Kidney glomerular epithelial cell (primary cell): ENCODE data around the gene GHR.
"Not testable (repeated sequence)": the region's sequence is repeated elsewhere in the genome, so short reads cannot be mapped to it uniquely, and the experiment has no call there.

Source experiments
- DNase-seq: peaks from one replicate; lab custom pipeline; 2025; lab: John Stamatoyannopoulos, UW

The GHR gene

GRCh38 chr5:42718591-42718990 lies 295.4 kb downstream of the GHR start:
- peak; percentile 78 for DNase-seq

DNA sequence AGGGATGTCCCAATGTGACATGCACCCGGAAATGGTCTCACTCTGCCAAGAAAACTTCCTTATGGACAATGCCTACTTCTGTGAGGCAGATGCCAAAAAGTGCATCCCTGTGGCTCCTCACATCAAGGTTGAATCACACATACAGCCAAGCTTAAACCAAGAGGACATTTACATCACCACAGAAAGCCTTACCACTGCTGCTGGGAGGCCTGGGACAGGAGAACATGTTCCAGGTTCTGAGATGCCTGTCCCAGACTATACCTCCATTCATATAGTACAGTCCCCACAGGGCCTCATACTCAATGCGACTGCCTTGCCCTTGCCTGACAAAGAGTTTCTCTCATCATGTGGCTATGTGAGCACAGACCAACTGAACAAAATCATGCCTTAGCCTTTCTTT lies 295.8 kb downstream of the GHR start:
- peak; percentile 23 for DNase-seq

- DNase-seq: no peak
These were observed 297.0 kb downstream of the GHR start for GRCh38 chr5:42720251-42720650.

DNA sequence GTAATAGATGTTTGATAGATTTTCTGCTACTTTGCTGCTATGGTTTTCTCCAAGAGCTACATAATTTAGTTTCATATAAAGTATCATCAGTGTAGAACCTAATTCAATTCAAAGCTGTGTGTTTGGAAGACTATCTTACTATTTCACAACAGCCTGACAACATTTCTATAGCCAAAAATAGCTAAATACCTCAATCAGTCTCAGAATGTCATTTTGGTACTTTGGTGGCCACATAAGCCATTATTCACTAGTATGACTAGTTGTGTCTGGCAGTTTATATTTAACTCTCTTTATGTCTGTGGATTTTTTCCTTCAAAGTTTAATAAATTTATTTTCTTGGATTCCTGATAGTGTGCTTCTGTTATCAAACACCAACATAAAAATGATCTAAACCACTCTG lies 298.2 kb downstream of the GHR start:
- DNase-seq: no peak

DNA sequence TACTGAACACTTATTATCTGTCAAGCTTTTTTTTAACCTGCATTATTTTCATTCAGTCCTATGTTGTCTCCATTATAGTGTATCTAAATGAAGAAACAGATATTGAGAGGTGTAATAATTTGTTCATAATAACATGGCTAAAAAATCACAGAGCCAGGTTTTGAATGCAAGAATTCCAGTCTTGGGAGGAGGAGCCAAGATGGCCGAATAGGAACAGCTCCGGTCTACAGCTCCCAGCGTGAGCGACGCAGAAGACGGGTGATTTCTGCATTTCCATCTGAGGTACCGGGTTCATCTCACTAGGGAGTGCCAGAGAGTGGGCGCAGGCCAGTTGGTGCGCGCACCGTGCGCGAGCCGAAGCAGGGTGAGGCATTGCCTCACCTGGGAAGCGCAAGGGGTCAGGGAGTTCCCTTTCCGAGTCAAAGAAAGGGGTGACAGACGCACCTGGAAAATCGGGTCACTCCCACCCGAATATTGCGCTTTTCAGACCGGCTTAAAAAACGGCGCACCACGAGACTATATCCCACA lies 311.4 kb downstream of the GHR start:
- DNase-seq: not testable (repeated sequence)

DNA sequence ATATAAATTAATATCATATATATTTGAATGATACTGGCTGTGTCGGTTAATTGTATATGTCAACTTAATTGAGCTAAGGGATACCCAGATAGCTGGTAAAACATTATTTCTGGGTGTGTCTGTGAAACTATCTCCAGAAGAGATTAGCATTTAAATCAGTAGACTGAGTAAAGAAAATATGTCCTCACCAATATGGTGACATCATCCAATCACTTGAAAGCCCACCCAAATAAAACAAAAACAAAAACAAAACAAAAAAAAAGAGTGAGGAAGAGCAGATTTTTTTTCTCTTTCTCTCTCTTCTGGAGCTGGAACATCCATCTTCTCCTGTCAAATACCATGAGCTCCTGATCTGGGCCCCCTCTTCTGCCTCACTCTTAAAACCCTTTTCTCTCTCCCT lies 317.7 kb downstream of the GHR start:
- DNase-seq: no peak

DNA sequence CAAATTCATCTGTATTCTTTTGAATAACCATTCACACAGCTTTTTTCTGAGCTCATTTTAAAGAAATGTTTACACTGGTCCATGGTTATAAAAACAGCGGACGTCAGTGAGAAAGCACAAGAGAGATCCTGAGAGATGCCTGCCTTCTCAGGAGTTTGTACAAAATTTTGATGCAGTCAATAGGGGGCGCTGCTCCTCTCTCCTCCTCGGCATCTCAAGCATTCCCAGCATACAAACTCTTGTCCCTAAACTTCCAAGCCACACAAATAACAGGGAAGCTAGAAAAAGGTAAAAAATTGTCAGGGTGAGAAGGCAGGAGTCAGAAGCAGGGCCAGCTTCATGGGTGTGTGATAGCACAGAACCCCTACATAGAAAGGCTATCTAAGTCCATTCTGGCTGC lies 322.2 kb downstream of the GHR start:
- no peak for DNase-seq

DNA sequence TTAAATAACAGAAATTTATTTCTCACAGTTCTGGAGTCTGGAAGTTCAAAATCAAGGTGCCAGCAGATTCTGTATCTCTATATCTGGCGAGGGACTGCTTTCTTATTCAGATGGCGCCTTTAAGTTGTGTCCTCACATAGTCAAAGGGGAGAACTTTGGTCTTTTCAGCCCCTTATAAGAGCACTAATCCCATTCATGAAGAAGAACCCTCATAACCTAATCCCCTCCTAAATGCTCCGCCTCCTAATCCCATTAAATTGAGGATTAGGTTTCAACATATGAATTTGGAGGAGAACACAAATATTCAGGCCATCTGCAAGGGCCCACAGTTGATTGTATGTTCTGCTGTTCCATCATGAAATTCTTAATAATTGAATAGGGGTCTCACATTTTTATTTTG lies 322.6 kb downstream of the GHR start:
- DNase-seq: no peak

DNA sequence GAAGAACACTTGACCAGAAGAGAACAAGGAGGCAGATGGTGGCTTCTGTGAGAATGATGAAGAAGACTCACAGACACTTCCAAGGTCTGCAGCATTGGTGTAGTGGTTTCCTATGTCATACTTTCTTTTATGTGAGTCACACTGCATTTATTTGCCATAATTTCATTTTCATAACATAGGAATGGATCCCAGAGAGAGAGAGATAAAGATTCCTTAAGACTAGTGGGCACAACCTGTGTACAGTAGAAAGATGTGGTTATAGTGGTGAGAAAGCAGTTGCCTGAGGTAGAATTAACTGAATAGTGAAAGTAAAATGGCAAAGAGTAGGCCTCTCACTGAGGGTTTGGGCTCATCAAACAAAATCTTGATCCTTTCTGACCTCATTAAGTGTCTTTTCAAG lies 325.8 kb downstream of the GHR start:
- no peak for DNase-seq

DNA sequence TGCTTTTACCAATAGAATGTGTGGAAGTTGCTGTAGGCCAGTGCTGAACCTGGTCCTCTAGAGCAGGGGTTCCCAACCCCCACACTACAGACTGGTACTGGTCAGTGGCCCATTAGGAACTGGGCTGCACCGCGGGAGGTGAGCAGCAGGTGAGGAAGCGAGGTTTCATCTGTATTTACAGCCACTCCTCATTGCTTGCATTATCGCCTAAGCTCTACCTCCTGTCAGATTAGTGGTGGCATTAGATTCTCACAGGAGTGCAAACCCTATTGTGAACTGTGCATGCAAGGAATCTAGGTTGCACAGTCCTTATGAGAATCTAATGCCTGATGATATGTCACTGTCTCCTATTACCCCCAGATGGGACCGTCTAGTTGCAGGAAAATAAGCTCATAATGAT lies 327.3 kb downstream of the GHR start:
- DNase-seq: no peak

GRCh38 chr5:42751044-42751443 lies 327.8 kb downstream of the GHR start:
- DNase-seq: no peak

- DNase-seq: no peak
These were observed 329.9 kb downstream of the GHR start for GRCh38 chr5:42753099-42753498.

DNA sequence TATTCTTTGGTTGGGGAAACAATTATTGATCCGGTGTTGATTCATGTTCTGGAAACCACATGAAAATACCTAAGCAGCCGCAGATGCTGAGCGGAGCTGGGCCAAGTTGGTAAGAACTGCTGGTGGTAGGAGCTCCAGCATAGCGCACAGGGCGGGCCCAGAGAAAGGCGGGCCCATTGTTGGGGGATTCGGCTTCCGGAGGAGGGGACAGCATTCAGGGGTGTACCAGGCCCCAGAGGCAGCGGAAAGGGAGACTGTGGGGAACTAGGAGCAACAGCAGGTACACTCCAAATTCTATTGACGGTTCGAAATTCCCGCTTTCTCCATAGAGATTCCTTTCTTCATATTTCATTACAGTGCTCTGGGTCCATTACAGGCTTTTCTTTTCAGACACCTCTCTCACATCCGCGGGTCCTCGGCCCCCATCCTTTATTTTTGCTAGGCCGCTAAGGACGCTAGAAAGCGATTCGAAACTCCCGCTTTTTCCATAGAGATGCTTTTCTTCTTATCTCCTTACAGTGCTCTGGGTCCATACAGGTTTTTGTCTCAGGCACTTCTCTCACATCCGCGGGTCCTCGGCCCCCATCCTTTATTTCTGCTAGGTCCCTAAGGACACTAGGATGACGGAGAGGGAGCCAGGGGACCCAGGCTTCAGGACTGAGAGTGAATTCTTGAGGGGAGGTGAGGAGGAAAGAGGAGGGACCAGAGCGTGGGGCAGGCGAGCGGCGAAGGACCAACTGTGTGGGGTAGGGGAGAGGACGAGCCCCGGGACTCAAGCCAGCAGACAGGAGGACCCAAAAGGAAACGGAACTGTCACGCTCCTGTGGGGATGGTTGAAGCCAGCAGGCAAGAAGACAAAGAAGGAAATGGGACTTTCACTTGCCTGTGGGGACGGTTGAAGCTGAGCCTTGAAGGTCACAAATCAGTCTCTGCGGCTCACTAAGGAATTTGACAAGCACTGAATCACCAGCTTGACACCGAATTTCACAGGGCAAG lies 333.7 kb downstream of the GHR start, which contains the start of gene CCDC152:
TSS of gene CCDC152 (plus strand) at position 213 of the 996 bp plus-strand sequence. CDS start 2,304 bp downstream, outside the sequence.
- peak; percentile 4 for DNase-seq

- DNase-seq: no peak
These were observed 336.2 kb downstream of the GHR start for GRCh38 chr5:42759456-42759855.

GRCh38 chr5:42760426-42760825 lies 337.2 kb downstream of the GHR start:
- no peak for DNase-seq

DNA sequence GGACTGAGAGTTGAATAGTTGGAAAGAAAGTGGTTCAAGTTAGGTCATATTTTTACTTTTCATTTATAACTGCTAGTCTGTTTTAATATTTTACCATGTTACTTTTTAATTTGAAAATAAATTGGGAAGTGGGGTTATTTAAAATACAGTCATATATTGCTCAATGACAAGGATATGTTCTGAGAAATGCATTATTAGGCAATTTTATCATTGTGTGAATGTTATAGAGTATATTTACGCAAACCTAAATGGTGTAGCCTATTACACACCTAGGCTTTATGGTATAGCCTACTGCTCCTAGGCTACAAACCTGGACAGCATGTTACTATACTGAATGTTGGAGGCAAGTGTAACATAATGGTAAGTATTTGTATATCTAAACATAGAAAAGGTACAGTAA lies 338.6 kb downstream of the GHR start:
- DNase-seq: no peak

DNA sequence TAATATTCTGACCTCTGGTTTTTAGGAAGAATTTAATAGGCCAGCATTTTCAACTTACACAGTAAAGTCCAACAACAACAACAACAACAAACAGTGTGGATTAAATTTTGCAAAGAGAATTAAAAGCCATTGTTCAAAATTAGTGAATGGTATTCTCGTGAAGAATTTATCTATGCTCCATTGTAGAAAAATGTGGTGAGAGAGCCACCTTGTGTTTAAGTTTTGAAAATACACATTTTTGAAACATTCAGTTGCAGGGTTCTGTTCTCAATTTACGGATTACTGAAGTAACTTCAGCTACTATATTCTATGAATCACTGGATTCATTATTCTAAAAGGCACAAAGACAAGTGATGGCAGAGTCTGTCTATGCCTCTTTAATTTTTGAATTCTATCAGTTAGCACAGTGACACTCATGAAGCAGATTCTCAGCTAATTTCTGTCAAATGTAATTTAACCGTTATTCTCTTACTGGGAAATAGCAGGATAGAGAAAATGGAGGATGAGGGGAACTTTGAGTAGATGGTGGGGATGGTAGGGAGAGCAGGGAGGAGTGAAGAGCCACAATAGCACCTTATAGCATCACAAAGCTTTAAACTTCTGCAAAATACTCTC lies 344.4 kb downstream of the GHR start:
- peak; percentile 23 for DNase-seq

DNA sequence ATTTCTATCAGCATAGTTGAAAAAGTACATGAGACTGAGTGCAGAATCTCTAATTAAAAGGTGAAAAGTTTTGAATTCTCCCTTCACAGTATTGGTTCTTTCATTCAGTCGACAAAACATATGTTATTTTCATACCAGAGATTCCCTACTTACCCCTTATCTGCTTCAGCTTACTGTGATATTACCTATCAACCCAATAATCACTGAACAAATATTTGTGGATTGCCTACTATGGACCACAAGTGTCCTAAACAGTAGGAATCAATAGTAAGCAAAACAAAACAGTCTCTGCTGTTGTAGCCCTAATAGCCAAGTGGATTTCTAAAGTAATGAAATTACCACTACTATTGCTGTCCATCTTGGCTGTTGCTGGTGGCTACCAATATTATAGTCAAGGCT lies 344.9 kb downstream of the GHR start:
- DNase-seq: no peak

DNA sequence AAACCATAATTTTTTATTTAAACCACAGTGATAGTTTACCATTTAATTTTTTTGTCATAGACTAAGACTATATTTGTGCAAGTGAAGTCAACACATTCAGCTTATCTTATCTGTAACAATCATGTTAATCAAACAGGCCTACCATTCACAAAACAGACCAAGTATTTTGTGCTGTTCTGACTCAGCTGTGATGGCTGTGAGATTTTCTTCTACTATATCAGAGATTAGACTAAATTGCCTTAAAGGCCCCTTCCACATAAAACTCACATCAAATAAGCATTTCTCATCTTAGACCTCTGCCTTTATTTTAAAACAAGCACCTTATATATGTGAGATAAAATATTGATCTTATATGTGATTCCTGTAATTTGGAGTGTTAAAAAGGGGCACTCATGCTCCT lies 346.8 kb downstream of the GHR start:
- no peak for DNase-seq
